ENCODE measurements around the gene SPATC1L.

Gene SPATC1L

GRCh38 chr21:46139686-46140085, 44.6 kb downstream of the SPATC1L start:
- DNase-seq (ENCODE audit: extremely low read depth, low read depth), result no peak

DNA sequence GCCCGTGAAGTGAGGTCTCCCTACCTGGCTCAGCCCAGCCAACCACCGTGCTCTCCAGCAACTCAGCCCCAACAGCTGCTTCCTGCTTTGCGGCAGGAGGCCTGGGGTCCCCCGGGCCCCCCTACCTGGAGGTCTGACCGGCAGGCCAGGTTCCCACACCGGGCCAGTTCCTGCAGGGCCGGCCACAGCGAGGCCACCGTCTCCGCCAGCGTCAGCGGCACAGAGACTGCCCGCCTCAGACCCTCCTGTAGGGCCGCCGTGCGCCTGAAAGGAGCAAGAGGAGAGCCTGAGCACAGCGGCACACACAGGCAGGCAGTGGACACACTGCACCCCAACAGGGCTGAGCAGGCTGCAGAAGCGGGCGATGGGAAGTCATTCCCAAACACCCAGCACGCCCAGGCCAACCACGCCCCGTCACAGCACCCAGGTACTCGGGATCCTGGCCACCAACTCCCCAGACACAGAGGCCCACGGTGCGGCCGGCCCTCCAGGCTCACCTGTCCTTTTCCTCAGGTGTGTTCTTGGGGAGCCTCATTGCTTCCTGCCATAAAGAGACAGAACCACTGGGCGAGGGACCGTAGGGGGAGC, 45.8 kb downstream of the SPATC1L start:
- no peak for TF ChIP-seq CTCF (IDR thresholded peaks at IDR 0.05; ENCODE audit: low read depth, low read length)
- DNase-seq (ENCODE audit: extremely low read depth, low read depth), result no peak

More at GRCh38 chr21:46139686-46140085, 44.6 kb downstream of the SPATC1L start:
- no peak for TF ChIP-seq CTCF (IDR thresholded peaks at IDR 0.05; ENCODE audit: low read depth, low read length)

DNA sequence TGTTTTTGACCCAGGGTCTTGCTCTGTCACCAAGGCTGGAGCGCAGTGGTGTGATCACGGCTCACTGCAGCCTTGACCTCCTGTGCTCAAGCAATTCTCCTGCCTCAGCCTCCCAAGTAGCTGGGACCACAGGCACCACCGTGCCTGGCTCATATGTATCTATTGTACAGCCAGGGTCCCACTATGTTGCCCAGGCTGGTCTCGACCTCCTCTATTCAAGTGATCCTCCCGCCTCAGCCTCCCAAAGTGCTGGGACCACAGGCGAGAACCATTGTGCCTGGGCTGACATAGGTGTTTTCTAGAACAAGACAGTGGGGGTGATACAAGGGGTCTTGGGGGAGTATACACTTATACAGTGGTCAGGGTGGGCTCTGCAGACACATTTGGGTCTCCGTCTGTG, 46.4 kb downstream of the SPATC1L start:
- TF ChIP-seq CTCF (IDR thresholded peaks at IDR 0.05; ENCODE audit: low read depth, low read length), result no peak

DNA sequence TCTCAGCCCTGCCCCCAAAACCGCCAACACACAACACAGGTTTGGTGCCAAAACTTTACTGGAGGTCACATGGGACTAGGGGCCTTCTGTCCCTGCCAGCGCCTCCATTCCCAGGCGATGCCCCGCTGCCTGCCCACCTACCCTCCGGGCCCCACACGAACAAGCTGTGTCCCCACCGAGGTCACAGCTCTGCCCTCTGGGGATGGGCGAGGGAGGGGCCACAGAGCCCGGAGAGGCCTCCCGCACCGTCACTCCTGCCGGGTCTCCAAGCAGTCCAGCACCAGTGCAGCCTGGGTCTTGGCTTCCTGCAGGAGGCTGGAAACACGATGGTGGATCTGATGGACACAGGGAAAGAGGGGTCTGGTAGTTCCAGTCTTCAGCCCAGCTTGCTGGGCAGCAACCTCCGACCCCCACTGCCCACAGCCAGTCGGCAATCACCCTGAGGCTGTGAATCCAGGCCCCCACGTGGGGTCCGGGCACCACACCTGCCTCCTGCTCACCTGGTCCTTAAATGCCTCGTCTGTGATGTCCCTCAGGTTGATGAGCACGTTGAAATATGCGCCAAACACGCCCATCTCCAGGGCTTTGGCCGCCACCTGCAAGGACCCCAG, 47.4 kb downstream of the SPATC1L start:
- no peak for DNase-seq (ENCODE audit: extremely low read depth, low read depth)
- no peak for TF ChIP-seq CTCF (IDR thresholded peaks at IDR 0.05; ENCODE audit: low read depth, low read length)

More for the DNA sequence above, 46.4 kb downstream of the SPATC1L start:
- DNase-seq (ENCODE audit: extremely low read depth, low read depth), result no peak

DNA sequence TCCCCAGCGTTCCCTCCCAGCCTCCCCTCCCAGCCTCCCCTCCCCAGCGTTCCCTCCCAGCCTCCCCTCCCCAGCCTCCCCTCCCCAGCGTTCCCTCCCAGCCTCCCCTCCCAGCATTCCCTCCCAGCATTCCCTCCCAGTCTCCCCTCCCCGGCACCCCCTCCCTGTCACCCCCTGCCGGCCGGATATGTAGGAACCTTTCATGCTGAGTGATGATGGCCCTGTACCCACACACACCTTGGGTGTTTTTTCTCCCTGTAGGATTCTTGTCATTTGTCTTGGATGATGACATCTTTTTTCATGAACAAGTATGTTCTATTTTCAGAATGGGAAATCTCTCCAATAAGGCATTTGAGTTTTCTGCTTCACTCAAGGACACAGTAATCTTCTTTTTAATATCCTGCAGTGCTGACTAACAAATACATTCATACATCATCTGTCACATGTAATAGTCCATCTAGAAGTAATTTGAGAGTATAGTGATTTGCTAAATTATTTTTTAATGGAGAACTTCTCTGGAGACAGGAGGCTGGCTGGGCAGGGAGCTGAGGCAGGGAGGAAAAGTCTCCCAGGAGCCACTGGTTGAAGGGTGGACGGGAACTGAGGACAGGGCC, 48.4 kb downstream of the SPATC1L start:
- DNase-seq (ENCODE audit: extremely low read depth, low read depth), result no peak
- no peak for TF ChIP-seq CTCF (IDR thresholded peaks at IDR 0.05; ENCODE audit: low read depth, low read length)

GRCh38 chr21:46131838-46132651, 52.2 kb downstream of the SPATC1L start:
- no peak for TF ChIP-seq CTCF (IDR thresholded peaks at IDR 0.05; ENCODE audit: low read depth, low read length)
- no peak for DNase-seq (ENCODE audit: extremely low read depth, low read depth)

GRCh38 chr21:46131588-46131837, 52.7 kb downstream of the SPATC1L start:
- DNase-seq (ENCODE audit: extremely low read depth, low read depth), result no peak
- TF ChIP-seq CTCF (IDR thresholded peaks at IDR 0.05; ENCODE audit: low read depth, low read length), result no peak
